Endothelial cell (in vitro differentiated cells): Measurements from ENCODE around the gene NLRP12. TPM values are rescaled to one million over a fixed set of nuclear protein-coding genes. Genes with fewer than 3 reads are reported as not detected.
"Not testable (repeated sequence)": the region's sequence is repeated elsewhere in the genome, so short reads cannot be mapped to it uniquely, and the experiment has no call there.

ENCODE experiments used
- DNase-seq: peaks from one replicate; pipeline ENCODE4 v3.0.0; 2021; ENCODE audit warnings: low spot score
- H3K27ac Mint-ChIP-seq: one replicate; pipeline ENCODE4 v1.8.0; 2021; ENCODE audit warnings: mixed read lengths, inconsistent platforms; ENCODE audit not compliant: unreplicated experiment
- H3K27me3 Mint-ChIP-seq: one replicate; pipeline ENCODE4 v1.8.0; 2021; ENCODE audit warnings: mild to moderate bottlenecking, moderate library complexity, mixed read lengths, inconsistent platforms; ENCODE audit not compliant: unreplicated experiment
- H3K36me3 Mint-ChIP-seq: one replicate; pipeline ENCODE4 v1.8.0; 2021; ENCODE audit warnings: mild to moderate bottlenecking, low read depth, mixed read lengths, inconsistent platforms; ENCODE audit not compliant: unreplicated experiment
- H3K4me1 Mint-ChIP-seq: one replicate; pipeline ENCODE4 v1.8.0; 2021; ENCODE audit warnings: mild to moderate bottlenecking, mixed read lengths, inconsistent platforms; ENCODE audit not compliant: unreplicated experiment
- H3K4me3 Mint-ChIP-seq: one replicate; pipeline ENCODE4 v1.8.0; 2021; ENCODE audit warnings: mild to moderate bottlenecking, mixed read lengths, inconsistent platforms; ENCODE audit not compliant: unreplicated experiment
- H3K9me3 Mint-ChIP-seq: one replicate; pipeline ENCODE4 v1.8.0; 2021; ENCODE audit warnings: mixed read lengths, inconsistent platforms; ENCODE audit not compliant: unreplicated experiment
- CTCF ChIP-seq: fragments of 200-600 bp; sonication (generic); IDR thresholded peaks from one replicate; pipeline ENCODE4 v1.5.0; 2021; ENCODE audit warnings: antibody characterized with exemption; ENCODE audit not compliant: unreplicated experiment
- total RNA-seq: library from RNA; stranded (reverse); fragmentation: NEBNext Ultra II Directional; extraction: Animal tissue kit (Norgen Biotek cat#: 25700); gene quantifications from one replicate; pipeline ENCODE4 v1.2.1, GENCODE V29; 2021; ENCODE audit not compliant: unreplicated experiment

The NLRP12 gene
- total RNA-seq, 1 donor from 2014 or later, result 2.1 TPM

GRCh38 chr19:53787266-53787665, 36.8 kb downstream of the NLRP12 start:
- no peaks in the 10 kb centered on the region for H3K9me3 Mint-ChIP-seq
- no peak for DNase-seq
- TF ChIP-seq CTCF, result no peak
- H3K36me3 Mint-ChIP-seq, result no peaks in the 10 kb centered on the region
- H3K27me3 Mint-ChIP-seq, result peaks cover 4% of the 10 kb centered on the region
- no peak overlapping the region for H3K4me3 Mint-ChIP-seq
- no peak overlapping the region for H3K27ac Mint-ChIP-seq
- peaks cover 8% of the 10 kb centered on the region for H3K4me1 Mint-ChIP-seq

GRCh38 chr19:53786744-53787143, 37.4 kb downstream of the NLRP12 start:
- Mint-ChIP-seq H3K4me3 (no peak overlapping the region), H3K4me1 (peaks cover 8% of the 10 kb centered on the region), H3K27me3 (peaks cover 4% of the 10 kb centered on the region)

GRCh38 chr19:53785196-53785889, 38.8 kb downstream of the NLRP12 start:
- no peak overlapping the region for H3K27ac Mint-ChIP-seq
- no peak for TF ChIP-seq CTCF
- DNase-seq, result no peak

More at GRCh38 chr19:53786744-53787143, 37.4 kb downstream of the NLRP12 start:
- Mint-ChIP-seq H3K27ac (no peak overlapping the region), H3K36me3 (no peaks in the 10 kb centered on the region), H3K9me3 (no peaks in the 10 kb centered on the region)
- no peak for TF ChIP-seq CTCF
- DNase-seq, result no peak

GRCh38 chr19:53782698-53783097, 41.4 kb downstream of the NLRP12 start:
- no peak for DNase-seq
- H3K4me3 Mint-ChIP-seq, result no peak overlapping the region
- no peaks in the 10 kb centered on the region for H3K36me3 Mint-ChIP-seq
- H3K27ac Mint-ChIP-seq, result no peak overlapping the region
- no peak for TF ChIP-seq CTCF
- no peaks in the 10 kb centered on the region for H3K9me3 Mint-ChIP-seq
- H3K27me3 Mint-ChIP-seq, result no peaks in the 10 kb centered on the region
- peaks cover 8% of the 10 kb centered on the region for H3K4me1 Mint-ChIP-seq

More at GRCh38 chr19:53785196-53785889, 38.8 kb downstream of the NLRP12 start:
- Mint-ChIP-seq H3K4me1 (peaks cover 8% of the 10 kb centered on the region), H3K9me3 (no peaks in the 10 kb centered on the region), H3K36me3 (no peaks in the 10 kb centered on the region), H3K4me3 (no peak overlapping the region), H3K27me3 (peaks cover 4% of the 10 kb centered on the region)

- H3K9me3 Mint-ChIP-seq, H3K4me1 Mint-ChIP-seq, H3K36me3 Mint-ChIP-seq, DNase-seq, H3K27me3 Mint-ChIP-seq, H3K4me3 Mint-ChIP-seq, H3K27ac Mint-ChIP-seq: not testable (repeated sequence)
These were observed 42.8 kb downstream of the NLRP12 start for GRCh38 chr19:53781332-53781731.
